HepG2 (cell line): Measurements from ENCODE around the gene SLC34A3. TPM values are rescaled to one million over a fixed set of nuclear protein-coding genes. Genes with fewer than 3 reads are reported as not detected.

Experiments
- AKAP8 ChIP-seq: sonication (generic); formaldehyde crosslinking; IDR thresholded peaks from 2 replicates; pipeline ENCODE4 v1.5.1; 2020; ENCODE audit warnings: mild to moderate bottlenecking, missing genetic modification reagents
- CBFB ChIP-seq: sonication (generic); formaldehyde crosslinking; IDR thresholded peaks from 2 replicates; pipeline ENCODE4 v1.4.0; 2020; ENCODE audit warnings: missing genetic modification reagents
- FIP1L1 ChIP-seq: fragments of 200-400 bp; formaldehyde crosslinking; IDR thresholded peaks from 2 replicates; pipeline ENCODE4 v1.6.1; 2018; ENCODE audit warnings: low read depth, mild to moderate bottlenecking, low read length, moderate library complexity, borderline replicate concordance; ENCODE audit not compliant: insufficient read depth
- ISL2 ChIP-seq: sonication (generic); formaldehyde crosslinking; IDR thresholded peaks from 2 replicates; pipeline ENCODE4 v1.5.0; 2020; ENCODE audit warnings: missing genetic modification reagents
- MED1 ChIP-seq: sonication (generic); formaldehyde crosslinking; IDR thresholded peaks from 2 replicates; pipeline ENCODE4 v1.4.0; 2020; ENCODE audit warnings: missing genetic modification reagents
- RXRA ChIP-seq: sonication (generic); formaldehyde crosslinking; IDR thresholded peaks from 2 replicates; pipeline ENCODE4 v1.5.1; 2020; ENCODE audit warnings: missing genetic modification reagents
- SIX1 ChIP-seq: sonication (generic); formaldehyde crosslinking; IDR thresholded peaks from 2 replicates; pipeline ENCODE4 v1.4.0; 2020; ENCODE audit warnings: missing genetic modification reagents, borderline replicate concordance
- SRSF9 ChIP-seq: fragments of 200-400 bp; formaldehyde crosslinking; IDR thresholded peaks from 2 replicates; pipeline ENCODE4 v1.6.1; 2018; ENCODE audit warnings: borderline replicate concordance, mild to moderate bottlenecking, low read depth, low read length; ENCODE audit not compliant: insufficient read depth, poor library complexity, severe bottlenecking
- TSC22D2 ChIP-seq: sonication (generic); formaldehyde crosslinking; IDR thresholded peaks from 2 replicates; pipeline ENCODE4 v1.5.1; 2020; ENCODE audit warnings: missing genetic modification reagents, mild to moderate bottlenecking, borderline replicate concordance
- ZMYM3 ChIP-seq: sonication (generic); formaldehyde crosslinking; IDR thresholded peaks from 2 replicates; pipeline ENCODE4 v1.5.1; 2020; ENCODE audit warnings: mild to moderate bottlenecking, missing genetic modification reagents
- ZMYM4 ChIP-seq: sonication (generic); formaldehyde crosslinking; IDR thresholded peaks from 2 replicates; pipeline ENCODE4 v1.8.1; 2023; ENCODE audit warnings: mild to moderate bottlenecking, missing genetic modification reagents
- ZNF180 ChIP-seq: sonication (generic); formaldehyde crosslinking; IDR thresholded peaks from 2 replicates; pipeline ENCODE4 v1.4.0; 2020; ENCODE audit warnings: low read depth, missing genetic modification reagents, borderline replicate concordance
- ZNF230 ChIP-seq: sonication (generic); formaldehyde crosslinking; IDR thresholded peaks from 2 replicates; pipeline ENCODE4 v1.4.0; 2020; ENCODE audit warnings: mild to moderate bottlenecking, missing genetic modification reagents
- ZNF263 ChIP-seq: sonication (generic); formaldehyde crosslinking; IDR thresholded peaks from 2 replicates; pipeline ENCODE4 v1.4.0; 2020; ENCODE audit warnings: missing genetic modification reagents
- ZNF326 ChIP-seq: sonication (generic); formaldehyde crosslinking; IDR thresholded peaks from 2 replicates; pipeline ENCODE4 v1.4.0; 2020; ENCODE audit warnings: missing genetic modification reagents, borderline replicate concordance
- polyA plus RNA-seq, 8 experiments: library from polyadenylated mRNA; depleted of rRNA in 3 of 8; stranded (reverse) in 7 of 8; unstranded in 1 of 8; fragments of >200 nt; fragmentation: Illumina TruSeq in 4 of 8; extraction: Trizol in 4 of 8; gene quantifications; 2 replicates each; pipeline versions ENCODE4 v1.2.1 to v1.2.3, GENCODE V29; 2011 to 2016; ENCODE audit warnings: low read depth in 4 of 8, missing spikeins in 1 of 8, mixed read lengths in 1 of 8; ENCODE audit not compliant: insufficient read depth in 1 of 8
- total RNA-seq, 5 experiments: library from RNA; depleted of rRNA; stranded (reverse); fragments of >200 nt; fragmentation: Illumina TruSeq; extraction: Trizol; gene quantifications; 2 replicates each; pipeline ENCODE4 v1.2.3, GENCODE V29; 2016; ENCODE audit warnings: low read depth in 1 of 5
- TF ChIP-seq, protein P1 (sequence below): sonication (generic); formaldehyde crosslinking; IDR thresholded peaks from 2 replicates; pipeline ENCODE4 v1.5.0; 2020; ENCODE audit warnings: mild to moderate bottlenecking, missing genetic modification reagents
- TF ChIP-seq, protein P2 (sequence below): sonication (generic); formaldehyde crosslinking; IDR thresholded peaks from 2 replicates; pipeline ENCODE4 v1.4.0; 2020; ENCODE audit warnings: mild to moderate bottlenecking, missing genetic modification reagents
- TF ChIP-seq, protein P3 (sequence below): sonication (generic); formaldehyde crosslinking; IDR thresholded peaks from 2 replicates; pipeline ENCODE4 v1.5.1; 2020; ENCODE audit warnings: mild to moderate bottlenecking, moderate library complexity, missing genetic modification reagents
- TF ChIP-seq, protein P4 (sequence below): IDR thresholded peaks from 2 replicates; pipeline ENCODE4 v1.6.1; 2016; ENCODE audit warnings: mild to moderate bottlenecking, missing biosample characterization, missing genetic modification reagents
- TF ChIP-seq, protein P5 (sequence below): IDR thresholded peaks from 2 replicates; pipeline ENCODE4 v1.6.1; 2016; ENCODE audit warnings: low read depth

The SLC34A3 gene
- total and polyA plus RNA-seq, 2 of the 13 experiments (the other 11 are each of a cell fraction or from before 2014, with no cell fraction given): 0.07 to 1.0 TPM

DNA sequence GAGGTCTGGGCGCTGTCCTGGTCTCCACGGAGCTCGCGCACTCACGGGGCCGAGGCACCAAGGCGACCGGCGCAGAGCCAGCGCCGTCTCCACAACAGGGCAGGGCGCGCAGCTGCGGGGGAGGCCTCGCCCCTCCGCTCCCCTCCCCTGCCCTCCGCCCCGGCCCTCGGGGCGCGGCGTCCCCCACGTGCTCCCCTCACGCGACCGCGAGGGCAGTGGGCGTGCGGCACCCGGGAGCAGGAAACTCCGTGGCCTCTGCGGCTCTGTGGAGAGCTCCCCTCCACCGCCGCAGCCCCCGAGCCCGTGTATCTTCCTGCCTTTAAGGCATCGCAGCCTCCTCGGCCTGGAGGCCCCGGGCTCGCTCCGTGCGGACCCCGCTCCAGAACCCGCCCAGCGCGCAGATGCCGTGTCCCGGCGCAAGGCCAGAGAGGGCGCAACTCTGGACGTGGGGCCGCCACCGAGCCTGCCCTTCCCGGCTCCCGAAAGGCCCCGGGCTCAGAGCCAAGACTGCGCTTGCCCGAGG is 9.7 kb downstream of the SLC34A3 start (continued):
- TF ChIP-seq, protein P1, sequence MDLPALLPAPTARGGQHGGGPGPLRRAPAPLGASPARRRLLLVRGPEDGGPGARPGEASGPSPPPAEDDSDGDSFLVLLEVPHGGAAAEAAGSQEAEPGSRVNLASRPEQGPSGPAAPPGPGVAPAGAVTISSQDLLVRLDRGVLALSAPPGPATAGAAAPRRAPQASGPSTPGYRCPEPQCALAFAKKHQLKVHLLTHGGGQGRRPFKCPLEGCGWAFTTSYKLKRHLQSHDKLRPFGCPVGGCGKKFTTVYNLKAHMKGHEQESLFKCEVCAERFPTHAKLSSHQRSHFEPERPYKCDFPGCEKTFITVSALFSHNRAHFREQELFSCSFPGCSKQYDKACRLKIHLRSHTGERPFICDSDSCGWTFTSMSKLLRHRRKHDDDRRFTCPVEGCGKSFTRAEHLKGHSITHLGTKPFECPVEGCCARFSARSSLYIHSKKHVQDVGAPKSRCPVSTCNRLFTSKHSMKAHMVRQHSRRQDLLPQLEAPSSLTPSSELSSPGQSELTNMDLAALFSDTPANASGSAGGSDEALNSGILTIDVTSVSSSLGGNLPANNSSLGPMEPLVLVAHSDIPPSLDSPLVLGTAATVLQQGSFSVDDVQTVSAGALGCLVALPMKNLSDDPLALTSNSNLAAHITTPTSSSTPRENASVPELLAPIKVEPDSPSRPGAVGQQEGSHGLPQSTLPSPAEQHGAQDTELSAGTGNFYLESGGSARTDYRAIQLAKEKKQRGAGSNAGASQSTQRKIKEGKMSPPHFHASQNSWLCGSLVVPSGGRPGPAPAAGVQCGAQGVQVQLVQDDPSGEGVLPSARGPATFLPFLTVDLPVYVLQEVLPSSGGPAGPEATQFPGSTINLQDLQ (CRISPR knock-in tag): peak; percentile 73; the same call in 1 of the 2 replicates
- TF ChIP-seq ZMYM3 (CRISPR knock-in tag) (0 out of 2 replicates have a peak, but pooled peaks have one; percentile 42), SIX1 (CRISPR knock-in tag) (no peak), ZNF180 (CRISPR knock-in tag) (no peak), ZNF230 (CRISPR knock-in tag) (peak; percentile 57; the same call in 1 of the 2 replicates), TSC22D2 (CRISPR knock-in tag) (no peak), RXRA (CRISPR knock-in tag) (peak; percentile 63; the same call in 1 of the 2 replicates), FIP1L1 (no peak), CBFB (CRISPR knock-in tag) (peak; percentile 67; the same call in 1 of the 2 replicates), SRSF9 (no peak), MED1 (CRISPR knock-in tag) (peak; percentile 80), ISL2 (CRISPR knock-in tag) (0 out of 2 replicates have a peak, but pooled peaks have one; percentile 57), AKAP8 (CRISPR knock-in tag) (peak; percentile 81), ZNF326 (no peak), ZNF263 (CRISPR knock-in tag) (peak; percentile 57; the same call in 1 of the 2 replicates), ZMYM4 (peak; percentile 62)
- TF ChIP-seq, protein P2, sequence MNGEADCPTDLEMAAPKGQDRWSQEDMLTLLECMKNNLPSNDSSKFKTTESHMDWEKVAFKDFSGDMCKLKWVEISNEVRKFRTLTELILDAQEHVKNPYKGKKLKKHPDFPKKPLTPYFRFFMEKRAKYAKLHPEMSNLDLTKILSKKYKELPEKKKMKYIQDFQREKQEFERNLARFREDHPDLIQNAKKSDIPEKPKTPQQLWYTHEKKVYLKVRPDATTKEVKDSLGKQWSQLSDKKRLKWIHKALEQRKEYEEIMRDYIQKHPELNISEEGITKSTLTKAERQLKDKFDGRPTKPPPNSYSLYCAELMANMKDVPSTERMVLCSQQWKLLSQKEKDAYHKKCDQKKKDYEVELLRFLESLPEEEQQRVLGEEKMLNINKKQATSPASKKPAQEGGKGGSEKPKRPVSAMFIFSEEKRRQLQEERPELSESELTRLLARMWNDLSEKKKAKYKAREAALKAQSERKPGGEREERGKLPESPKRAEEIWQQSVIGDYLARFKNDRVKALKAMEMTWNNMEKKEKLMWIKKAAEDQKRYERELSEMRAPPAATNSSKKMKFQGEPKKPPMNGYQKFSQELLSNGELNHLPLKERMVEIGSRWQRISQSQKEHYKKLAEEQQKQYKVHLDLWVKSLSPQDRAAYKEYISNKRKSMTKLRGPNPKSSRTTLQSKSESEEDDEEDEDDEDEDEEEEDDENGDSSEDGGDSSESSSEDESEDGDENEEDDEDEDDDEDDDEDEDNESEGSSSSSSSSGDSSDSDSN (CRISPR knock-in tag): peak; percentile 99
- TF ChIP-seq, protein P3, sequence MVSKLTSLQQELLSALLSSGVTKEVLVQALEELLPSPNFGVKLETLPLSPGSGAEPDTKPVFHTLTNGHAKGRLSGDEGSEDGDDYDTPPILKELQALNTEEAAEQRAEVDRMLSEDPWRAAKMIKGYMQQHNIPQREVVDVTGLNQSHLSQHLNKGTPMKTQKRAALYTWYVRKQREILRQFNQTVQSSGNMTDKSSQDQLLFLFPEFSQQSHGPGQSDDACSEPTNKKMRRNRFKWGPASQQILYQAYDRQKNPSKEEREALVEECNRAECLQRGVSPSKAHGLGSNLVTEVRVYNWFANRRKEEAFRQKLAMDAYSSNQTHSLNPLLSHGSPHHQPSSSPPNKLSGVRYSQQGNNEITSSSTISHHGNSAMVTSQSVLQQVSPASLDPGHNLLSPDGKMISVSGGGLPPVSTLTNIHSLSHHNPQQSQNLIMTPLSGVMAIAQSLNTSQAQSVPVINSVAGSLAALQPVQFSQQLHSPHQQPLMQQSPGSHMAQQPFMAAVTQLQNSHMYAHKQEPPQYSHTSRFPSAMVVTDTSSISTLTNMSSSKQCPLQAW (CRISPR knock-in tag): no peak
- TF ChIP-seq, protein P4, sequence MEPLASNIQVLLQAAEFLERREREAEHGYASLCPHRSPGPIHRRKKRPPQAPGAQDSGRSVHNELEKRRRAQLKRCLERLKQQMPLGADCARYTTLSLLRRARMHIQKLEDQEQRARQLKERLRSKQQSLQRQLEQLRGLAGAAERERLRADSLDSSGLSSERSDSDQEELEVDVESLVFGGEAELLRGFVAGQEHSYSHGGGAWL: peak; percentile 86
- TF ChIP-seq, protein P5, sequence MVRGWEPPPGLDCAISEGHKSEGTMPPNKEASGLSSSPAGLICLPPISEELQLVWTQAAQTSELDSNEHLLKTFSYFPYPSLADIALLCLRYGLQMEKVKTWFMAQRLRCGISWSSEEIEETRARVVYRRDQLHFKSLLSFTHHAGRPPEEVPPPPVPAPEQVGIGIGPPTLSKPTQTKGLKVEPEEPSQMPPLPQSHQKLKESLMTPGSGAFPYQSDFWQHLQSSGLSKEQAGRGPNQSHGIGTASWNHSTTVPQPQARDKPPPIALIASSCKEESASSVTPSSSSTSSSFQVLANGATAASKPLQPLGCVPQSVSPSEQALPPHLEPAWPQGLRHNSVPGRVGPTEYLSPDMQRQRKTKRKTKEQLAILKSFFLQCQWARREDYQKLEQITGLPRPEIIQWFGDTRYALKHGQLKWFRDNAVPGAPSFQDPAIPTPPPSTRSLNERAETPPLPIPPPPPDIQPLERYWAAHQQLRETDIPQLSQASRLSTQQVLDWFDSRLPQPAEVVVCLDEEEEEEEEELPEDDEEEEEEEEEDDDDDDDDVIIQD (CRISPR knock-in tag): no peak
